Stimulated activated memory B cell treated with anti-CD40 and anti-IgM and Interleukin-4, amounts not matched to agents 10 μg/mL and 1 μg/mL and 100 μg/mL, for 72 hours (primary cell): ENCODE measurements around the gene ATP9B.
A peak's percentile ranks its signal among the peaks of the same experiment; 100 is the strongest.

Experiments used
- ATAC-seq: fragments of 150-1000 bp; cut with Tn5 transposase; 2 replicates; pipeline ENCODE4 v1.10.0; 2021
- H3K27ac Mint-ChIP-seq: one replicate; pipeline ENCODE4 v1.8.0; 2022; ENCODE audit warnings: mild to moderate bottlenecking, mixed read lengths
- H3K27me3 Mint-ChIP-seq: one replicate; pipeline ENCODE4 v1.8.0; 2022; ENCODE audit warnings: mixed read lengths
- H3K36me3 Mint-ChIP-seq: one replicate; pipeline ENCODE4 v1.8.0; 2022; ENCODE audit warnings: mixed read lengths
- H3K4me1 Mint-ChIP-seq: one replicate; pipeline ENCODE4 v1.8.0; 2022; ENCODE audit warnings: mixed read lengths
- H3K4me3 Mint-ChIP-seq: one replicate; pipeline ENCODE4 v1.8.0; 2022; ENCODE audit warnings: mild to moderate bottlenecking, moderate library complexity, mixed read lengths
- H3K9me3 Mint-ChIP-seq: one replicate; pipeline ENCODE4 v1.8.0; 2022; ENCODE audit warnings: mixed read lengths

Gene ATP9B

DNA sequence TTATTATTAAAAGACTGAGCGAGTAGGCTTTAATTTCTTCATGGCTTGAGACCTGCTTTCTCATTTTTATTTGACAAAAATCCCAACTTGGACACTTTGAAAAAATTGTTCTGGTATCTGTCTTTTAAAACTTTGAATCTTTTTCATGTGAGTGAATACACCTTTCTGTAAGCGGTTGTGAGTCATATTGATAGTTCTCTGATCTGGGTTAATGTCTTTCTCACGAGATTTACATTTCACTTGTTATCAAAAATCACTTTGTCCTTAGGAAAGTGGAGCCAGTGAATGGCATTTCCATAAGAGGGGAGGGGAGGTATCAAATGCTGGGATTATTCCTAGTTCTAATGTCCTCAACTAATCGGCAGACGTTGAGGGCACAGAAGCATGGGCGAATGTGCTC, 36.3 kb downstream of the ATP9B start:
- no peak overlapping the region for H3K27ac Mint-ChIP-seq
- no peaks in the 10 kb centered on the region for H3K27me3 Mint-ChIP-seq
- H3K4me1 Mint-ChIP-seq = peaks cover 36% of the 10 kb centered on the region
- no peak overlapping the region for H3K4me3 Mint-ChIP-seq
- ATAC-seq = no peak
- no peaks in the 10 kb centered on the region for H3K9me3 Mint-ChIP-seq
- peaks cover 56% of the 10 kb centered on the region for H3K36me3 Mint-ChIP-seq

DNA sequence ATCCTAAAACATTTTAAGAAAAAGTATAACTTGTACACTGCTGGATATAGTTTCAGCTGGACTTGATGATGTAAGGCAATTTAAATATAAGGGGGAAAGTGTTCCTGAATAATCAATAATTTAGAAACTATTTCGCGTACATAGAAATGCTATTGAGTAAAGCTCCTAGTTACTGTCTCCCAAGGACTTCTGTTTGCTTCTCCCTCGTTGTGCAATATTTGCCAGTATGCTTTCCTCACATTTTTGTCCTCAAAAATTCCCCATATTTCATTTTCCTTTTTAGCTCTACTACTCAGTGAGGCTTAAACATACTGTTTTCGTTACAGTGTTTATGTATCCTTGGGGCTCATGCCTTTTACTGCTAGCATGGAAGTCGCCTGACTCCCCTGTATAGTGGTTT, 36.9 kb downstream of the ATP9B start:
- H3K4me1 Mint-ChIP-seq = peaks cover 36% of the 10 kb centered on the region
- H3K36me3 Mint-ChIP-seq = peaks cover 50% of the 10 kb centered on the region
- no peaks in the 10 kb centered on the region for H3K9me3 Mint-ChIP-seq
- no peak overlapping the region for H3K27ac Mint-ChIP-seq
- no peaks in the 10 kb centered on the region for H3K27me3 Mint-ChIP-seq
- ATAC-seq = no peak
- H3K4me3 Mint-ChIP-seq = no peak overlapping the region

DNA sequence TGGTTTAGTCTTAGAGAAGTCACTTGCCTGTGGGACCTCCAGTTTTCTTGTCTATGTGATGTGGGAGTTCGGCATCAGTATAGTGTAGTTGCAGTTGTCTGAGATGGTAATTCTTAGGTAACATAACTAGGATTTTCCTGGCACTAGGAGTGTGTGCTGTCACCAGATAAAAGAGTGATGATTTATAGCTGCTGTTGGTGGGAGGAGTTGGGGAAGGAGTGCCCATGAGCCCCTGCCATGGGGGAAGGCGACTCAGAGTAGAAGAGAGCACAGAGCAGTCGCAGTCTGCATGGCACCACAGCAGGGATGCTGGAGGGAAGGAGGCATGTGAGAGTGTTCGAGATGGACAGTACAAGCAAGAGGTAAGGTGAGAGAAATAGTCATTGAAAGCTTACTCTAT, 38.7 kb downstream of the ATP9B start:
- peak overlapping the region; percentile 7 for H3K27ac Mint-ChIP-seq
- H3K4me3 Mint-ChIP-seq = no peak overlapping the region
- no peaks in the 10 kb centered on the region for H3K9me3 Mint-ChIP-seq
- H3K36me3 Mint-ChIP-seq = peaks cover 33% of the 10 kb centered on the region
- peaks cover 33% of the 10 kb centered on the region for H3K4me1 Mint-ChIP-seq
- H3K27me3 Mint-ChIP-seq = no peaks in the 10 kb centered on the region
- no peak for ATAC-seq

DNA sequence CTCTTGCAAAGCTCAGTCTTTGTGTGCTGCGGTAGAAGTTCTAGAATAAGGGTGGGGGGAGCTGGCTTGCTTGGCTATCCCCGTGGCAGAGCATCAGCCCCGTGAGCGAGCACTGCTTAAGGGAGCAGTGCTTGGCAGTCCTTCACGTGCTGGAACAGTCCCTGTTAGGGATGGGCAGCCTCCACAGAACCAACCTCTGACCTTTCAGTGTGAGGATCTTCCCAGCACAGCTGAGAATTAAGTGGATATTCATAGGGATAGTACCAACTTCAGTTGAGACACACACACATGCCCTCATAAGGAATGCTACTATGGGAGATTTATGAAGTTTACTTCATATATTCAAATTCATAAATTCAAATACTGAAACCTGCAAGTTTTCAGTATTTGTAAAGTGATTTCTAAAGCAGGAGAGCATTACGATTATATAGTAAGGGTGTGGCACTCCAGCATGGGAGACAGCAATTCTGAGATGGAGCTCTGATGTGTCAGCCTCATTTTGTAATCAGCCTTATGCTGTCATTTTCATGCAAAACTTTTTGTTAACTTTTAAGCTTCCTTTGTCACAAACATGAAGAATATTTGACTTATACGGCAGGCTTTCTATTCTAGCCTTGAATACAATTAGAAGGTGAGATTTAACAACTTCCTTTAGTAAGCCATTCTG, 39.5 kb downstream of the ATP9B start:
- H3K27ac Mint-ChIP-seq = no peak overlapping the region
- ATAC-seq = no peak
- H3K4me3 Mint-ChIP-seq = no peak overlapping the region
- peaks cover 29% of the 10 kb centered on the region for H3K36me3 Mint-ChIP-seq
- H3K27me3 Mint-ChIP-seq = no peaks in the 10 kb centered on the region
- peaks cover 25% of the 10 kb centered on the region for H3K4me1 Mint-ChIP-seq
- no peaks in the 10 kb centered on the region for H3K9me3 Mint-ChIP-seq

DNA sequence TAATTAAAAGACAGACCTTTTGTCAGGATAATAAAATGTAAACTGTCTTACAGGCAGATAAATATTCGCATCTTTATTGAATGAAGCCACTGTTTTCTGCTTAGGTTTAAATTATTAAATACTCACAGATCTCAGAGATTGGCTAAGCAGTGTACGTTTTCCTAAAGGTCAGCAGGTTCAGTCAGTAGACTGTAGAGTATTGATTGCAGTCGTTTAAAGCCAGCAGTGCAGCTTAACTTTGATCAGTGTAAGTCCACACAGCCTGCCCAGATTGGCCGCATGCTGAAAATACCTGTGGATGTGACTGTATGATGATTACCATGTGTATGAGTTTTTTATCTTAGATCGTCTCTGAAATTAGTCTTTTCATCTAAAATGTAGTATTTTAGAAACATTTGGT, 42.3 kb downstream of the ATP9B start:
- Mint-ChIP-seq H3K27ac (no peak overlapping the region), H3K4me1 (peaks cover 7% of the 10 kb centered on the region), H3K36me3 (peaks cover 27% of the 10 kb centered on the region)

DNA sequence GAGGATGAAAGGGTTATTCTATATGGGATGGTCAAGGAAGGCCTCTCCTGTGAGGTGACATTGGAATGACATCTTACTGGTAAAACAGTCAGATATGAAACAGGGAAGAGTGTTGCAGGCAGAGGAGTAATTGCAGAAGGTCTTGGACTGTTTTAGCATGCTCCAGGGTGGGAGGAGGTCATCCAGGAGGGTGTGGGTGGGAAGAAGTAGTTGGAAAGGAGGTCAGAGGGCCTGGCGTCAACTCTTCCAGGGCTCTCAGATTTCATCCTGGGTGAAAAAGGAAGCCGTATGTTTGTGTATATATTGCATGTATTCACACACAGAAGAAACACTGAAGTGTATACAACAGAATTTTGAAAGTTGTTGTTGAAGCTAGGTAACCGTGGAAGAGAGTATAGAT, 48.2 kb downstream of the ATP9B start:
- no peaks in the 10 kb centered on the region for H3K27me3 Mint-ChIP-seq
- no peak overlapping the region for H3K4me3 Mint-ChIP-seq
- ATAC-seq = no peak
- H3K9me3 Mint-ChIP-seq = no peaks in the 10 kb centered on the region
- H3K36me3 Mint-ChIP-seq = peaks cover 39% of the 10 kb centered on the region
- H3K27ac Mint-ChIP-seq = no peak overlapping the region
- no peaks in the 10 kb centered on the region for H3K4me1 Mint-ChIP-seq

More for the DNA sequence above, 42.3 kb downstream of the ATP9B start:
- Mint-ChIP-seq H3K9me3 (no peaks in the 10 kb centered on the region), H3K4me3 (no peak overlapping the region), H3K27me3 (no peaks in the 10 kb centered on the region)
- ATAC-seq = no peak

DNA sequence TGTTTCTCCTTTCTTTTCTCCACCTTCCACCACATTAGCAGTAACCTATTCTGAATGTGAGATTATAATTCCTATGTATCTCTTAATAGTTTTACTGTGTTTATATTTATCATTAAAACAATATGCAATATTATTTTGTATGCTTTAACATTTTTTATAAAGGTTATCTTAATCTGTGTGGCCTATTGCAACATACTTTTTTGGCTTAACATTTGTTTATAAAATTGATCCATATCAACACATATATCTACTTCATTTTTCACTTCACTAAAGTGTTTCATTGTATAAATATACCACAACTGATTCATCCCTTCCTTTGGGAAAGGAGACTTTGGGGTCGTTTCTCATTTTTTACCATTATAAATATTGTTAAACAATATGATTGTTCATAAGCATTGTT, 48.6 kb downstream of the ATP9B start:
- H3K27me3 Mint-ChIP-seq = no peaks in the 10 kb centered on the region
- H3K4me1 Mint-ChIP-seq = no peaks in the 10 kb centered on the region
- peaks cover 43% of the 10 kb centered on the region for H3K36me3 Mint-ChIP-seq
- ATAC-seq = no peak
- H3K9me3 Mint-ChIP-seq = no peaks in the 10 kb centered on the region
- no peak overlapping the region for H3K4me3 Mint-ChIP-seq
- H3K27ac Mint-ChIP-seq = no peak overlapping the region

DNA sequence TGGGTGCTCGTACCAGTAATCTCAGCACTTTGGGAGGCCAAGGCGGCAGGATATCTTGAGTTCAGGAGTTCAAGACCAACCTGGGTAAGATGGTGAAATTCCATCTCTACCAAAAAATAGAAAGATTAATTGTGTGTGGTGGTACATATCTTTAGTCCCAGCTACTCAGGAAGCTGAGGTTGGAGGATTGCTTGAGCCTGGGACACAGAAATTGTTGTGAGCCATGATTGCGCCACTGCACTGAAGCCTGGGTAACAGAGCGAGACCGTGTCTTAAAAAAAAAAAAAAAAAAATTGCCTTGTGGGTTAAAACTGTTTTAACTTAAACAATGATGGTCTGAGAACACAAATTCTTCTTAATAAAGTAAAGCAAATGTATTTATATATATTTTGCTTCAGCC, 49.6 kb downstream of the ATP9B start:
- no peak for ATAC-seq
- Mint-ChIP-seq H3K4me1 (no peaks in the 10 kb centered on the region), H3K4me3 (no peak overlapping the region), H3K36me3 (peaks cover 49% of the 10 kb centered on the region), H3K27ac (no peak overlapping the region), H3K27me3 (no peaks in the 10 kb centered on the region), H3K9me3 (no peaks in the 10 kb centered on the region)

DNA sequence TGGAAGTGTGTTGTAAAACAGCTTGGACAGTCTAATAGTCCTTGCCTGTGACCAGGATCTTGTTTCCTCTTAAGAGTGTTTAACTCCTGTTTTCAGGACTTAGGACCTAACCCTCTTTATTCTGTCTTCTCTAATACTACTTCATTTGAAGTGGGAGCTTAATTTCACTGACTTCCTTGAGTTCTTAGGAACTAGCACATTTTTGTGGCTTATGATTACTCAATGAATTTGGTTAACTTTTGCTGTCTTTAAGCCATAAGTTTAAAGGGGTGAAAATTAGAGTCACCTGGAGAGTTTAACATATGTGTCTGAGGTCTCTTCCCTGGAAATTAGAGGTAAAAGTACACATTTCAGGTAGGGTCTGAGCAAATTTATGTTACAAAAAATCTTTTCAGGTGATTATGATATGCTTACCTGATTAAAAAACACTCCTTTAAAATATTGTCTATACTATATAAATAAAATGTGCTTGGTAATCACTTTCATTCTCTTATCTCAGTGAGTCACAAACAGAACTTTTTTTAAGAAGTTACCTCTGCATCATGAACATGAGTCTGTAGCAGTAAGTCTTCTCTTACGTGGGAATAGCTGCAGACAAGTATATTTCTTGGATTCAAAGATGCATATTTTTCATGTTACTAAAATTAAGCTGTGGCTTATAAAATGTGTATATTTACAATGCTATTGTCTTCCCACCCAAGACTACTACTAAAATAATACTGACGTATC, 52.7 kb downstream of the ATP9B start:
- H3K27me3 Mint-ChIP-seq = no peaks in the 10 kb centered on the region
- no peak overlapping the region for H3K27ac Mint-ChIP-seq
- no peak overlapping the region for H3K4me3 Mint-ChIP-seq
- H3K36me3 Mint-ChIP-seq = peaks cover 51% of the 10 kb centered on the region
- no peaks in the 10 kb centered on the region for H3K9me3 Mint-ChIP-seq
- no peaks in the 10 kb centered on the region for H3K4me1 Mint-ChIP-seq
- no peak for ATAC-seq

DNA sequence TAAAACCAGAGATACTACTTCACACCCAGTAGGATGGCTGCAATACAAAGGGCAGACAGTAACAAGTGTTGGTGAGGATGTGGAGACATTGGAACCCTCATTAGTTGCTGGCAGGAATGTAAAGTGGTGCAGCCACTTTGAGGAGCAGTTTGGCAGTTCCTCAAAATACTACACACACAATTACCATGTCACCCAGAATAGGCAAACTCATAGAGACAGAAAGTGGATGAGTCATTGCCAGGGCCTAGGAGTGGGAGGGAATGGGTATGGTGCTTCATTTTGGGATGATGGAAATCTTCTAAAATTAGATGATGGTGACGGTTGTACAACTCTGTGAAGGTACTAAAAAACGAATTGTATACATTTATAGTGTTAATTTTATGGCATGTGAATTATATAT, 54.8 kb downstream of the ATP9B start:
- H3K27me3 Mint-ChIP-seq = no peaks in the 10 kb centered on the region
- no peak for ATAC-seq
- no peaks in the 10 kb centered on the region for H3K4me1 Mint-ChIP-seq
- peaks cover 65% of the 10 kb centered on the region for H3K36me3 Mint-ChIP-seq
- no peak overlapping the region for H3K4me3 Mint-ChIP-seq
- no peak overlapping the region for H3K27ac Mint-ChIP-seq
- no peaks in the 10 kb centered on the region for H3K9me3 Mint-ChIP-seq

DNA sequence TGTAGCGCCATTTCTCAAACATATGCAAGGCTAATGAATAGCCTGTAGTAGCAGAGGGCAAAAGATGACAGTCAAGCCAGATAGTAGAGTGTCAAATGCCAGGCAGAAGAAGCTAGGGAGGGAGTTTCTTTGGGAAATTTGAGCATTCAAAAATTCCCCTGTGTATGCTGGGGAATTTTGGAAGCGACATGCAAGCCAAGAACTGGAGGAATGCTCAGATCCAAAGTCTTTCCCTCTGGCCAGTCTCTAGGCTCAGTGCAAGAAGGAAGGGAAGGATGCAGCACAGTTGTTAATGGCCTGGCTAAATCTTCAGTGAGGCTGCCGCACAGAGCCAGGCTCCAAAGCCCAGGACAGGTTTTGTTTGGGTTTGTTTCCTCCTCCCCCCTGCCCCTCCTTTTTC, 59.9 kb downstream of the ATP9B start:
- Mint-ChIP-seq H3K4me1 (no peaks in the 10 kb centered on the region), H3K4me3 (no peak overlapping the region), H3K9me3 (no peaks in the 10 kb centered on the region), H3K36me3 (peaks cover 69% of the 10 kb centered on the region), H3K27me3 (no peaks in the 10 kb centered on the region), H3K27ac (no peak overlapping the region)
- ATAC-seq = no peak

DNA sequence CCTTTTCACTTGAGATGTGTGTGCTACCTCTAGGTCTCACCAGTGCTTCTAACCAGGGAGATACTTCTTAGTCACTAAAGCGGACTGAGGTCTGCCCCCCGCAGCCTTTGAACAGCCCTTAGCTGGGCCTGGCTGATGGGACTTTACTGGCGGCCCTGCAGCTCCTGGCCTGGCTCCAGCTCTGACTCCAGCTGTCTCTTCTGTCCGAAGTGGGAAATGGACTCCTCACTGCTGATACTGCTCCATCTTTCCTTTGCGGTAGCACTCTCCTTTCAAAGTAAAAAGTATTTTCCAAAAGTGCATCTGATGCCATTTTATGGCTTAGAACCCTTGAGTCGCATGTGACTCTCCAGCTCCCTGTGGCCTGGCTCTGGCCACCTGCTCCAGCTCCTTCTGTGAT, 64.5 kb downstream of the ATP9B start:
- no peak overlapping the region for H3K4me3 Mint-ChIP-seq
- H3K4me1 Mint-ChIP-seq = no peaks in the 10 kb centered on the region
- no peak for ATAC-seq
- no peaks in the 10 kb centered on the region for H3K27me3 Mint-ChIP-seq
- H3K36me3 Mint-ChIP-seq = peaks cover 71% of the 10 kb centered on the region
- H3K9me3 Mint-ChIP-seq = no peaks in the 10 kb centered on the region
- H3K27ac Mint-ChIP-seq = no peak overlapping the region

DNA sequence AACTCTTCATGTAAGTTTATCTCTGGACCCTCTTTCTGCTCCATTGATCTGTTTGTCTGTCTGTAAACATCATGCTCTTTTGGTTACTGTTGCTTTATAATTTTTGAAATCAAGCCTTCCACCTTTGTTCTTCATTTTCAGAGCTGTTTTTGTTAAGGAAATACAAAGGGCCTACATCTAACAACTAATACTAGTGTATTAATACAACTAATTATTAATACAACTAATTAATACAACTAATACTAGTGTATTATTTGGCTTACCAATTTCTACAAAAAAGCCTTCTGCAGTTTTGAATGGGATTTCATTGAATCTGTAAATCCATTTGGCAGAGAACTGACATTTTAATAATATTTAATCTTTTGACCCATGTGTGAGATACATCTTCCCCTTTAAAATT, 66.7 kb downstream of the ATP9B start:
- peaks cover 58% of the 10 kb centered on the region for H3K36me3 Mint-ChIP-seq
- H3K4me1 Mint-ChIP-seq = no peaks in the 10 kb centered on the region
- H3K4me3 Mint-ChIP-seq = no peak overlapping the region
- ATAC-seq = no peak
- no peaks in the 10 kb centered on the region for H3K27me3 Mint-ChIP-seq
- no peak overlapping the region for H3K27ac Mint-ChIP-seq
- H3K9me3 Mint-ChIP-seq = no peaks in the 10 kb centered on the region

DNA sequence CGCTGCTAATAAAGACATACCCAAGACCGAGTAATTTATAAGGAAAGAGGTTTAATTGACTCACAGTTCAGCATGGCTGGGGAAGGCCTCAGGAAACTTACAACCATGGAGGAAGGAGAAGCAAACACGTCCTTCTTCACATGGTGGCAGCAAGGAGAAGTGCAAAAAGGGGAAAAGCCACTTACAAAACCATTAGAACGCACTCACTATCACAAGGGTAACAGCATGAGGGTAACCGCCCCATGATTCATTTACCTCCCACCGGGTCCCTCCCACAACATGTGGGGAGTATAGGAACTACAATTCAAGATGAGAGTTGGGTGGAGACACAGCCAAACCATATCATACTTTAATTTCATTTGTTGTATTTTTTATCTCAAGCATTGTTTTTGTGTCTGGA, 67.5 kb downstream of the ATP9B start:
- no peaks in the 10 kb centered on the region for H3K4me1 Mint-ChIP-seq
- H3K36me3 Mint-ChIP-seq = peaks cover 58% of the 10 kb centered on the region
- no peaks in the 10 kb centered on the region for H3K27me3 Mint-ChIP-seq
- no peak for ATAC-seq
- no peak overlapping the region for H3K27ac Mint-ChIP-seq
- no peaks in the 10 kb centered on the region for H3K9me3 Mint-ChIP-seq
- H3K4me3 Mint-ChIP-seq = no peak overlapping the region

DNA sequence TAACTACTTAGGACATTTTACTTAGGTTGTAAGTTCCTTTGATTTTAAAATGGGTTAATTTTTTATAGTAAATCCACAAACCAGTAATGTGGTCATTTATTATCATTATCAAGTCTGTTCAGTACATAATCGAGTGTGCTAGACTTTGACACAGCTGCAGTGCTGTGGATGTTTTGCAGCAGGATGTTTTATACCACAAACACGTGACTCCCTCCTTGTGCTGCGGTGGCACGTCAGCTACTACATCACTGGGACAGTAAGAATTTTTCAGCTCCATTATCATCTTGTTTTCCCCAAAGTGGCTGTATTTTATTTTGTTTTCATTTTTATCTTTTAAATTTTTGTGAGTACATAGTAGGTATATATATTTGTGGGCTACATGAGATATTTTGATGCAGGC, 70.0 kb downstream of the ATP9B start:
- Mint-ChIP-seq H3K36me3 (peaks cover 46% of the 10 kb centered on the region), H3K27me3 (no peaks in the 10 kb centered on the region), H3K27ac (no peak overlapping the region), H3K9me3 (no peaks in the 10 kb centered on the region), H3K4me3 (no peak overlapping the region), H3K4me1 (no peaks in the 10 kb centered on the region)
- ATAC-seq = no peak

DNA sequence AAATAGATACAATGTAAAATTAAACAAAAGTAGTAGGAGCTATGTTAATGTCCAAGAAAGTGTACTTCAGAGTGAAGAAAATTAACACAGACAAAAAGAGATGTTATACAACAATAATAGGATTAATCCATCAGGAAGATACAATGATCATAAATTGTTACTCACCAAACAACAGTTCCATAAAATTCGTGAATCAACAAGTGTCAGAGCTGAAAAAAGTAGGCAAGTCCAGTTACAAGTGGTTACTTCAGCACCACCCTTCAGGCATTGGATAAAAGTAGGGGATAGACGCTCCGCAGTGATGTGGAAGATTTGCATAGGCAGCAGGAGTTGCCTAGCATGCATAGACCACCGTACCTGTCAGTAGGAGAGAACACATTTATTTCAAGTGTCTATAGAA, 77.8 kb downstream of the ATP9B start:
- H3K4me1 Mint-ChIP-seq = peaks cover 4% of the 10 kb centered on the region
- H3K27ac Mint-ChIP-seq = no peak overlapping the region
- H3K9me3 Mint-ChIP-seq = no peaks in the 10 kb centered on the region
- no peaks in the 10 kb centered on the region for H3K27me3 Mint-ChIP-seq
- H3K4me3 Mint-ChIP-seq = no peak overlapping the region
- H3K36me3 Mint-ChIP-seq = peaks cover 38% of the 10 kb centered on the region
- no peak for ATAC-seq
